GM12878 (cell line): Measurements from ENCODE around the gene KIFC3. TPM values are rescaled to one million over a fixed set of nuclear protein-coding genes. Genes with fewer than 3 reads are reported as not detected.

Experiments used
- ATAC-seq: fragments of 200-7000 bp; cut with Tn5 transposase; 3 replicates; pipeline ENCODE4 v1.9.1; 2020; ENCODE audit warnings: mild to moderate bottlenecking, moderate library complexity
- BruUV-seq: library from RNA; stranded (reverse); fragments of 400-500 nt; replicated peaks from 2 replicates; lab custom pipeline; 2021; lab: Mats Ljungman, UMichigan
- CTCF ChIA-PET: fragments of 300-600 bp; sonication (Branson Sonifier 250); formaldehyde crosslinking; extraction: SDS; loops from one replicate; lab custom pipeline; 2021; ENCODE audit warnings: inconsistent platforms; lab: Yijun Ruan, JAX
- POLR2A ChIA-PET: fragments of 350-600 bp; formaldehyde crosslinking; extraction: SDS; loops from one replicate; lab custom pipeline; 2021; ENCODE audit warnings: inconsistent platforms; lab: Charles Lee
- RAD21 ChIA-PET: fragments of 300-600 bp; sonication (Branson Sonifier 250); formaldehyde crosslinking; loops from one replicate; lab custom pipeline; 2023; ENCODE audit warnings: antibody characterized with exemption; ENCODE audit not compliant: unreplicated experiment; lab: Charles Lee
- SMC1A ChIA-PET: fragments of 300-600 bp; sonication (Branson Sonifier 250); formaldehyde crosslinking; loops from one replicate; lab custom pipeline; 2023; ENCODE audit not compliant: unreplicated experiment, uncharacterized antibody; lab: Charles Lee
- DNase-seq: peaks from one replicate; pipeline ENCODE4 v3.0.0-alpha.2; 2011; ENCODE audit warnings: low read depth, low spot score
- FAIRE-seq: peaks from 3 replicates; lab custom pipeline; 2011; peaks lifted over from hg19 to GRCh38; lab: Jason Lieb, UNC
- H2AFZ ChIP-seq: 2 replicates; pipeline ENCODE4 v1.6.0; 2011; ENCODE audit warnings: low read depth, low read length, control low read depth; ENCODE audit not compliant: control insufficient read depth
- H3K27ac ChIP-seq: 2 replicates; pipeline ENCODE4 v1.5.1; 2011; ENCODE audit warnings: control low read depth; ENCODE audit not compliant: control insufficient read depth, insufficient read depth
- H3K27me3 ChIP-seq, 2 experiments: replicated peaks in 1 of 2; 2 replicates each; pipeline versions ENCODE4 v1.6.0 to v1.6.1; 2011; ENCODE audit warnings: low read length in 1 of 2; ENCODE audit not compliant: control insufficient read depth in 2 of 2, insufficient read depth in 2 of 2
- H3K36me3 ChIP-seq, 2 experiments: 2 replicates each; pipeline ENCODE4 v1.5.1; 2011; ENCODE audit warnings: low read length in 1 of 2; ENCODE audit not compliant: control insufficient read depth in 2 of 2, insufficient read depth in 2 of 2
- H3K4me1 ChIP-seq: 2 replicates; pipeline ENCODE4 v1.6.1; 2011; ENCODE audit warnings: mild to moderate bottlenecking, low read length, moderate library complexity, mixed read lengths; ENCODE audit not compliant: control insufficient read depth, insufficient read depth
- H3K4me2 ChIP-seq: 2 replicates; pipeline ENCODE4 v1.6.0; 2011; ENCODE audit warnings: control low read depth; ENCODE audit not compliant: control insufficient read depth, insufficient read depth
- H3K4me3 ChIP-seq: fragments of 200-600 bp; sonication (generic); 2 replicates; pipeline ENCODE4 v1.5.1; 2016
- H3K79me2 ChIP-seq: 2 replicates; pipeline ENCODE4 v1.6.0; 2011; ENCODE audit warnings: low read length; ENCODE audit not compliant: control insufficient read depth, insufficient read depth
- H3K9ac ChIP-seq: 2 replicates; pipeline ENCODE4 v1.8.0; 2011; ENCODE audit warnings: low read length, control low read depth, mixed read lengths; ENCODE audit not compliant: control insufficient read depth, insufficient read depth
- H3K9me3 ChIP-seq: replicated peaks from 3 replicates; pipeline ENCODE4 v1.5.1; 2011; ENCODE audit warnings: mild to moderate bottlenecking, low read length; ENCODE audit not compliant: control insufficient read depth, insufficient read depth
- H4K20me1 ChIP-seq: 2 replicates; pipeline ENCODE4 v1.6.0; 2011; ENCODE audit not compliant: control insufficient read depth, insufficient read depth
- BCLAF1 ChIP-seq: fragments of 450-650 bp; IDR thresholded peaks from 2 replicates; pipeline ENCODE4 v1.6.1; 2017; ENCODE audit warnings: antibody characterized with exemption, mild to moderate bottlenecking, moderate library complexity
- ESRRA ChIP-seq: IDR thresholded peaks from 2 replicates; pipeline ENCODE4 v1.6.1; 2012; ENCODE audit warnings: mild to moderate bottlenecking, low read length, improper control_type of control experiment
- GABPA ChIP-seq: IDR thresholded peaks from 2 replicates; pipeline ENCODE4 v1.6.1; 2014; ENCODE audit warnings: antibody characterized with exemption, low read depth, mild to moderate bottlenecking, inconsistent platforms
- KAT2A ChIP-seq: conservative IDR thresholded peaks from 2 replicates; pipeline ENCODE4 v1.6.1; 2011; ENCODE audit warnings: low read depth, low read length; ENCODE audit not compliant: control insufficient read depth
- KLF5 ChIP-seq: fragments of 450-650 bp; IDR thresholded peaks from 2 replicates; pipeline ENCODE4 v1.6.1; 2014; ENCODE audit warnings: mild to moderate bottlenecking; ENCODE audit not compliant: partially characterized antibody
- MTA3 ChIP-seq: IDR thresholded peaks from 2 replicates; pipeline ENCODE4 v1.6.1; 2012; ENCODE audit warnings: low read length, inconsistent platforms, borderline replicate concordance
- MYB ChIP-seq: fragments of 150-350 bp; IDR thresholded peaks from 2 replicates; pipeline ENCODE4 v1.6.1; 2014; ENCODE audit warnings: mild to moderate bottlenecking, low read depth, low read length, borderline replicate concordance
- POU2F2 ChIP-seq: IDR thresholded peaks from 3 replicates; pipeline ENCODE4 v1.6.1; 2011; ENCODE audit warnings: low read depth, mild to moderate bottlenecking, low read length, borderline replicate concordance
- RELB ChIP-seq: fragments of 450-650 bp; IDR thresholded peaks from 2 replicates; pipeline ENCODE4 v1.6.1; 2017; ENCODE audit warnings: low read depth, mild to moderate bottlenecking, moderate library complexity
- SP1 ChIP-seq: IDR thresholded peaks from one replicate; pipeline ENCODE4 v1.6.1; 2011; ENCODE audit warnings: low read depth, low read length
- SREBF1 ChIP-seq: IDR thresholded peaks from 2 replicates; pipeline ENCODE4 v1.6.1; 2012; ENCODE audit warnings: mild to moderate bottlenecking, low read length
- SUPT20H ChIP-seq: IDR thresholded peaks from 2 replicates; pipeline ENCODE4 v1.6.1; 2011; ENCODE audit warnings: low read depth, mild to moderate bottlenecking, low read length, moderate library complexity, borderline replicate concordance; ENCODE audit not compliant: control insufficient read depth
- USF2 ChIP-seq: IDR thresholded peaks from 2 replicates; pipeline ENCODE4 v1.6.1; 2011; ENCODE audit warnings: low read depth, low read length, improper control_type of control experiment, borderline replicate concordance
- ZNF687 ChIP-seq: fragments of 450-650 bp; IDR thresholded peaks from 2 replicates; pipeline ENCODE4 v1.6.1; 2017; ENCODE audit warnings: mild to moderate bottlenecking, moderate library complexity
- WGBS: methylation state at CpG from one replicate; pipeline ENCODE4 v1.1.6; 2016; ENCODE audit warnings: low lambda C conversion rate; ENCODE audit not compliant: insufficient replicate concordance, insufficient coverage; ENCODE audit errors: missing lambda C conversion rate; 5-methylcytosine and 5-hydroxymethylcytosine counted together
- in situ Hi-C: fragments of 300-500 bp; cut with MboI; formaldehyde crosslinking; loops from 9 replicates; pipeline ENCODE4 v1.14.3; 2018; ENCODE audit warnings: mixed read lengths
- intact Hi-C: fragments of 100-400 bp; cut with micrococcal nuclease; formaldehyde crosslinking; loops from one replicate; pipeline ENCODE4 v1.14.2; 2022; ENCODE audit not compliant: unreplicated experiment
- polyA plus RNA-seq, 11 experiments: library from polyadenylated mRNA; depleted of rRNA in 4 of 11; unstranded in 6 of 11; stranded (reverse) in 5 of 11; fragments of >200 nt; fragmentation: Nextera tagmentation in 4 of 11; fragmentation: Illumina TruSeq in 1 of 11; extraction: Ambion mirVana in 4 of 11; extraction: Trizol in 1 of 11; gene quantifications; 1 replicate in 1 of 11; 2 replicates in 10 of 11; pipeline versions ENCODE4 v1.2.1 to v1.2.3, GENCODE V29; 2011 to 2016; ENCODE audit warnings: inconsistent platforms in 2 of 11, missing spikeins in 2 of 11, low read depth in 1 of 11
- total RNA-seq, 4 experiments: library from RNA; depleted of rRNA in 3 of 4; stranded (reverse); fragments of >200 nt in 3 of 4; fragmentation: Illumina TruSeq in 1 of 4; extraction: Trizol in 1 of 4; gene quantifications; 2 replicates each; pipeline versions ENCODE4 v1.2.1 to v1.2.3, GENCODE V29; 2013 to 2021

KIFC3 gene
- total and polyA plus RNA-seq, 10 of the 15 experiments (the other 5 are each of a cell fraction or from before 2014, with no cell fraction given), result 0.22 to 1.3 (median 0.26) TPM; not detected in 3

- ChIA-PET RAD21 (interaction anchor here (1.5 to 2.0 kb wide), 2 partner anchors 10 to 107 kb away, joined by 3 to 6 read pairs; no protein-coding TSS in a partner anchor), SMC1A (no interaction called here), CTCF (interaction anchor here (0.7 to 2.5 kb wide), 9 partner anchors 13 to 366 kb away, joined by 3 to 9 read pairs (median 3); no protein-coding TSS in a partner anchor), POLR2A (no interaction called here)
- Histone ChIP-seq H4K20me1 (no peaks in the 10 kb centered on the region), H3K4me1 (no peaks in the 10 kb centered on the region), H3K27ac (no peak overlapping the region), H3K79me2 (no peaks in the 10 kb centered on the region), H3K4me3 (no peak overlapping the region), H3K36me3 (no peaks in the 10 kb centered on the region; a peak in 1 of 4 replicates), H3K9ac (no peak overlapping the region), H2AFZ (no peak overlapping the region), H3K4me2 (no peak overlapping the region), H3K9me3 (no peaks in the 10 kb centered on the region), H3K27me3 (no peaks in the 10 kb centered on the region)
- DNase-seq (no peak), ATAC-seq (no peak), FAIRE-seq (no peak)
- in situ Hi-C loops, result loop anchor here (5.0 kb wide), 1 partner anchor 246 kb away; the partner anchor contains the start of genes USB1 and ZNF319
- WGBS, result 79% methylated on average over 17 of the region's 18 CpGs
- intact Hi-C loops, result loop anchor here (5.0 kb wide), 1 partner anchor 106 kb away; no protein-coding TSS in a partner anchor
- no TSS peak for BruUV-seq
- TF ChIP-seq SREBF1 (no peak), KLF5 (no peak), POU2F2 (no peak), MYB (no peak), GABPA (no peak), SUPT20H (no peak), ESRRA (no peak), SP1 (no peak), USF2 (no peak), ZNF687 (no peak), KAT2A (no peak), MTA3 (no peak), RELB (no peak), BCLAF1 (no peak)
Measured at GRCh38 chr16:57755726-57756423, 46.4 kb downstream of the KIFC3 start.
